Neuron (in vitro differentiated cells): ENCODE measurements around the gene HS6ST1.

Experiments used
- H2AFZ ChIP-seq: one replicate; pipeline ENCODE4 v1.6.1; 2013; ENCODE audit warnings: low read depth, mild to moderate bottlenecking, inconsistent platforms, low read length, moderate library complexity
- H3K27me3 ChIP-seq: one replicate; pipeline ENCODE4 v1.6.1; 2013; ENCODE audit warnings: low read length; ENCODE audit not compliant: insufficient read depth
- H3K36me3 ChIP-seq: one replicate; pipeline ENCODE4 v1.6.1; 2013; ENCODE audit warnings: low read length; ENCODE audit not compliant: insufficient read depth
- H3K4me1 ChIP-seq: one replicate; pipeline ENCODE4 v1.6.1; 2013; ENCODE audit warnings: low read length; ENCODE audit not compliant: insufficient read depth
- H3K4me3 ChIP-seq: 2 replicates; pipeline ENCODE4 v1.5.1; 2013; ENCODE audit warnings: mild to moderate bottlenecking, low read length, moderate library complexity
- H3K9me3 ChIP-seq: one replicate; pipeline ENCODE4 v1.6.1; 2013; ENCODE audit warnings: low read length

Gene HS6ST1

DNA sequence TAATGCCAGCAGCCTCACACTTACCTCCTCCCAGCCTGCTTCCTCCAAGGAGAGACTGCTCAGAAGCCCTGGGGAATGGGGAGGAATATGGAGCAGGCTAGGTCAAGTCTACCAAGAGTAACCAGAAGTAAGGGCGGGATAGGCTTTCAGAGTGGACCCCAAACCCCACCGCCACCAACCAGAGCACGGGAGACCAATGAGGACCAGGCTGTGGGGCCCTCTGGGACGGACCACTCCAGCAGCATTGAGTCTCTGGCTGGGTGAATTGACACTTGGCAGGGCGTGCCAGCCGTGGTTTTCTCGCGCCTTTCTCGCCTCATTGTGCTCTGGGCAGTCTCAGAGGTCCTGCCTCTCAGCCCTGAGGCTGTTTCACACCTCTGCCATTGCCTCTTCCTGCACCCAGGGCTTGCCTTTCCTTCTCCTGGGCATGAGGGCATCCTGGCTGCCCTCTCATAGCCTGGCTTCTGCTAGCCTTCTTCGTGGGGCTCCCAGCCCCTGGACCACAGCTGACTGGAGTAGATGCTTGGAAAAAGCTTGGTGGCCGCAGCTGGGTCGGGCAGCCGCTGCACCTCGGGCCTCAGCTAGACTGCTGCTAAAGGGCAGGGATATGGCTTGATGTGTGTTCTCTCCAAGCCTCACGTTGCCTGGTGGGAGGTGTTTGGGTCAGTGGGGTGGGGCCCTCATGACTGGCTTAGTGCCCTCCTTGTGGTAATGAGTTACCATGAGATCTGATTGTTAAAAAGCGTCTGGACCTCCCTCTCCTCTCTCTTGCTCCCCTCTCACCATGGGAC, 40.5 kb upstream of the HS6ST1 start:
- H3K27me3 ChIP-seq = no peaks in the 10 kb centered on the region
- H3K4me3 ChIP-seq = no peak overlapping the region
- H3K9me3 ChIP-seq = peaks cover 4% of the 10 kb centered on the region
- H3K4me1 ChIP-seq = peaks cover 25% of the 10 kb centered on the region
- H2AFZ ChIP-seq = no peak overlapping the region
- H3K36me3 ChIP-seq = no peaks in the 10 kb centered on the region

DNA sequence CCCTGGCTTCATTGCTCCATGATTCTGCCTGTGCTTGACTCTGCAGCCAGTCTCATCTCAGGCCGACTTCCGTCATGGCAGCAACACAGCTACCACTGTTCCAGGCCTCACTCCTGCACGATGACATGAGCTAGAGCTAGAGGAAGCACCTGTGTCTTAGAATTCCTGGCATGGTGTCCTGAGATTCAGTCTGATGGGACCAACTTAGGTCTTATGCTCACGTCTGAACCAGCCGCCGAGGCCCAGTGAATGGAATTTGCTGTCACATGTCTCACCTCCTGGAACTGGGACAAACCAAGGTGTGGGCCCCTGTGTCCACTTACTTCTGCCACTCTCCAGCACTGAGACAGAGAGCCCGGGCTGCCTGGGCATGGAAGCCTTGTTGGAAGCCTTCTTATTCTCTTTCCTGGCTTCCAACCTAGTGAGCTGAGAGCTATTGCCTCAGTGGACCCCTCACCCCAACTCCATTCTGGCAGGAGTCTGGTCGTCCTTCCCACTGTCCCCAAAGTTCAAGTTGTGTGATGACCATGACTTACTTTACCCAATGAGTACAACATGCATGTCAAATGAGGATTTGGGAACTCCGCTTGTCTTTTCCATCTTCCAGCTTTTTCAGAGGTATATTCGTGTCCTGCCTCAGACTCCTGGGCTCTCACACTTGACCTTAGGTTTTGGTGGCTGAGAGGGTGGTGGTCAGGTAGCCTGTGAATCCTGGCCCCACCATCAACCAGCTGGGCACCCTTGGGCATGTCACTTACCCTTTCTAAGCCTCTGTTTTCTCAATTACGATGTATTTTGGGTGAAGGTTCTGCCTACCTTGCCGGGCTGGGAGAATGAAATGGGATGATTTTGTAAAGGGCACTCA, 39.1 kb upstream of the HS6ST1 start:
- Histone ChIP-seq H3K36me3 (no peaks in the 10 kb centered on the region), H3K9me3 (peaks cover 6% of the 10 kb centered on the region), H3K27me3 (no peaks in the 10 kb centered on the region), H3K4me1 (peaks cover 12% of the 10 kb centered on the region), H2AFZ (no peak overlapping the region), H3K4me3 (no peak overlapping the region)

DNA sequence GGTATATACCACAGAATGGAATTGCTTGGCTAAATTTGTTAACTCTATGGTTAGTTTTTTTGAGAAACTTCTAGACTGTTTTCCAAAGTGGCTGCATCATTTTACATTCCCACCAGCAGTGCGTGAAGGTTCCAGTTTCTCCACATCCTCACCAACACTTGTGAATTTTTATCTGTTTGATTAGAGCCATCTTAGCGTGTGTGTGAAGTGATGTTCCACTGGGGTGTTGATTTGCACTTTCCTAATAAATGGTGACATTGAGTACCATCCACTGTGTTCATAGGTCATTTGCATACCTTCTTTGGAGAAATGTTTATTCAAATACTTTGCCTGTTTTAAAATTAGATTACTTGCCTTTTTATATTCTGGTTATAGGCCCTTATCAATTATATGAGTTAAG, 37.5 kb upstream of the HS6ST1 start:
- no peaks in the 10 kb centered on the region for H3K4me1 ChIP-seq
- H3K9me3 ChIP-seq = peaks cover 11% of the 10 kb centered on the region
- H3K27me3 ChIP-seq = no peaks in the 10 kb centered on the region
- no peak overlapping the region for H3K4me3 ChIP-seq
- no peaks in the 10 kb centered on the region for H3K36me3 ChIP-seq
- H2AFZ ChIP-seq = no peak overlapping the region

DNA sequence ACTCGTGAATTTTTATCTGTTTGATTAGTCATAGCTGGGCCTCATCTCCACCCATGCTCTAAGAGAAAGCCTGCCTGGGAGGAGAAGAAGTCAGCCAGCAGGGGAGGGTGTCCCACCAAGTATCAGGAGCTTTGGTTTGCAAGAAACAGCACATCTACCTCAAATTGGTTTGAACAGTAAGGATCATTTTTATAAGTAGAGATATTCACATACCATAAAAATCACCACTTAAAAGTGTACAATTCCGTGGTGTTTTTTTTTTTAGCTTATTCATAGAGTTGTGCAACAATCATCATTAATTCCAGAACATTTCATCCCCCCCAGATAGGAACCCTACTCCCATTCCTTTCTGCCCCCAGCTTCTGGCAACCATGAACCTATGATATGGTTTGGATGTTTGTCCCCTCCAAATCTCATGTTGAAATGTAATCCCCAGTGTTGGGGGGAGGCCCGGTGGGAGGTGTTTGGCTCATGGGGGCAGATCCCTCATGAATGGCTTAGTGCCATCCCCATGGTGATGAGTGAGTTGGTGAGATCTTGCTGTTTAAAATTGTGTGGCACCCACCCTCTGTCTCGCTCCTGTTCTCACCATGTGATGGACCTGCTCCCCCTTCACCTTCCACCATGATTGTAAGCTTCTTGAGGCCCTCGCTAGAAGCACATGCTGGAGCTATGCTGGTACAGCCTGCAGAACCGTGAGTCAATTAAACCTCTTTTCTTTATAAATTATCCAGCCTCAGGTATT, 36.2 kb upstream of the HS6ST1 start:
- Histone ChIP-seq H3K27me3 (no peaks in the 10 kb centered on the region), H3K4me3 (no peak overlapping the region), H2AFZ (no peak overlapping the region), H3K36me3 (no peaks in the 10 kb centered on the region), H3K9me3 (peaks cover 11% of the 10 kb centered on the region), H3K4me1 (no peaks in the 10 kb centered on the region)

- Histone ChIP-seq H3K9me3 (peaks cover 11% of the 10 kb centered on the region), H3K4me3 (no peak overlapping the region), H2AFZ (no peak overlapping the region), H3K4me1 (no peaks in the 10 kb centered on the region), H3K27me3 (no peaks in the 10 kb centered on the region), H3K36me3 (no peaks in the 10 kb centered on the region)
These were observed 35.5 kb upstream of the HS6ST1 start for GRCh38 chr2:128354161-128354560.

DNA sequence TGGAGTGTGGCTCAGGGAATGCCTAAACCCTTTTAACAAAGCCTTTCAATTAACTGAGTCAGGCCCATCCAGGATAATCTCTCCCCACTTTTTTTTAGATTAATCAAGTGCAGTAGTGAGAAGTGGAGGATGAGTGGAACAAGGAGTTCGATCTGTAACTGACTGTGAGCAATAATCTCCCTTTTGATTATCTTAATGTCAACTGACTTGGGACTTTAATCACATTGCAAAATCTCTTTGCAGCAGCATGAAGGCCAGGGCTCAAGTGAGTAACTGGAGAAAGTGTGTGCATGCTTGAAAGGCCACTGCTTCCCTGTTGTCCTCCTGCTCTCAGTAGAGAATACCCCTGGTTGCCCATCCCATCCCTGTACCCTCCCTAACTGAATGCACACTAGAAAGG, 32.1 kb upstream of the HS6ST1 start:
- Histone ChIP-seq H3K4me1 (no peaks in the 10 kb centered on the region), H3K4me3 (no peak overlapping the region)

DNA sequence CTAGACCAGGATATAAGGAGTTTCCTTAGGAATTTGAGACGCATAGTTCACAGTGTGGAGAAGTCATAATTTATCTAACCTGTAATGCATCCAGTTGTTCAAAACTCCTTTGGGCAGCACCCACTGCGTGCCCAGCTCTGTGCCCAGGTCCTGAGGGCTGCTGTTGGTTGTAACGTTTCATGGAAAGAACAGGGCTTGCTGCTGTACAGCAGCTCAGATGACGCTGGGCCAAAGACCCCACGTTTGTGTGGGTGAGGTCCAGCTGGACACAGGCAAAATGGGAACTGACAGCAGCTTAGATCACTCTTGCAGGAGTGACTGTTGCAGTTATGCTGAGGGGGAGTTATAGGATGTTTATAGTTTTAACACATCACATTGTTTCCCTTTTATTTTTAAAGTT, 30.0 kb upstream of the HS6ST1 start:
- H3K9me3 ChIP-seq = peaks cover 7% of the 10 kb centered on the region
- no peaks in the 10 kb centered on the region for H3K4me1 ChIP-seq
- H3K36me3 ChIP-seq = no peaks in the 10 kb centered on the region
- no peak overlapping the region for H2AFZ ChIP-seq
- no peak overlapping the region for H3K4me3 ChIP-seq
- H3K27me3 ChIP-seq = no peaks in the 10 kb centered on the region

More for the DNA sequence above, 32.1 kb upstream of the HS6ST1 start:
- no peaks in the 10 kb centered on the region for H3K27me3 ChIP-seq
- no peak overlapping the region for H2AFZ ChIP-seq
- peaks cover 7% of the 10 kb centered on the region for H3K9me3 ChIP-seq
- H3K36me3 ChIP-seq = no peaks in the 10 kb centered on the region

DNA sequence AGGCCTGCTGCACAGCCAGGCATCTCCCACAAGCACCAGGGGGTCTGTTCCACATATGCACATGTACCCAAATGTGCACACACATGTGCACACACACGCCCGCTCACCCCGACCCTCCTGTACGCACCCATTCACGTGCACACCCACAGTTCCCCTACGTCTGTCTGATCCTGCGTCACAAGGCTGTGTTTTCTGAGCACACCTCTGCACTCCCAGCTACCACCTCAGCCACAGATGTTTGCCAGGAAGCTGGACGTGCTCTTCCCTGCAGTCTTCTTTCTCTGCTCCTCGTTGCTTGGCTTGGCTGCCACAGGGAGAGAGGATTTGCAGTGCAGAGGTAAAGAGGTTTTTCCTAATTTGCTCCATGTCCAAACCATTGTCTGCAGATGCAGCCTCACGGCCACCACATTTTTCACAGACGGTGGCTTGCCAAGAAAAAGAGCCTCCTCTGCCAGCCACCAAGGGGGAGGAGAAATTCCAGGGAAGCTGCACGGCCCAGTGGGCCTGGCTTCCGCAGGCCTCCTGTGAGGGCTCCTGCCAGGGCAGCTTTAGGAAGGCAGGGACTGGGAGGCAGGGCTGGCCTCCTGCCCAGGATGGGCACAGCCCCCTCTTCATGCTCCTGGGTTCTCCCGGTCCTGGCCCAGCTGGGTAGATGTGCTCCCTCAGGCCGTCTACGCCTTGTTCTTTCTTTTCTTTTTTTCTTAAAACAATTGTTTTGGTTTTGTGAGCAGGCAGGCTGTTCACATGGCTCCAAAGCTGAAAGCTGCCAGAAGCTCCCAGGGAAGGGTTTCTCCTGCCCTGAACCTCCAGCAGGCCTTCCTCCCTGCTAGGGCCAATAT, 29.3 kb upstream of the HS6ST1 start:
- Histone ChIP-seq H3K27me3 (no peaks in the 10 kb centered on the region), H3K4me3 (no peak overlapping the region), H3K4me1 (no peaks in the 10 kb centered on the region), H3K9me3 (peaks cover 7% of the 10 kb centered on the region), H2AFZ (no peak overlapping the region), H3K36me3 (no peaks in the 10 kb centered on the region)

GRCh38 chr2:128347171-128347558, 28.5 kb upstream of the HS6ST1 start:
- H3K4me1 ChIP-seq = no peaks in the 10 kb centered on the region
- no peak overlapping the region for H3K4me3 ChIP-seq
- H3K36me3 ChIP-seq = no peaks in the 10 kb centered on the region
- no peaks in the 10 kb centered on the region for H3K27me3 ChIP-seq
- H3K9me3 ChIP-seq = peaks cover 4% of the 10 kb centered on the region
- no peak overlapping the region for H2AFZ ChIP-seq

DNA sequence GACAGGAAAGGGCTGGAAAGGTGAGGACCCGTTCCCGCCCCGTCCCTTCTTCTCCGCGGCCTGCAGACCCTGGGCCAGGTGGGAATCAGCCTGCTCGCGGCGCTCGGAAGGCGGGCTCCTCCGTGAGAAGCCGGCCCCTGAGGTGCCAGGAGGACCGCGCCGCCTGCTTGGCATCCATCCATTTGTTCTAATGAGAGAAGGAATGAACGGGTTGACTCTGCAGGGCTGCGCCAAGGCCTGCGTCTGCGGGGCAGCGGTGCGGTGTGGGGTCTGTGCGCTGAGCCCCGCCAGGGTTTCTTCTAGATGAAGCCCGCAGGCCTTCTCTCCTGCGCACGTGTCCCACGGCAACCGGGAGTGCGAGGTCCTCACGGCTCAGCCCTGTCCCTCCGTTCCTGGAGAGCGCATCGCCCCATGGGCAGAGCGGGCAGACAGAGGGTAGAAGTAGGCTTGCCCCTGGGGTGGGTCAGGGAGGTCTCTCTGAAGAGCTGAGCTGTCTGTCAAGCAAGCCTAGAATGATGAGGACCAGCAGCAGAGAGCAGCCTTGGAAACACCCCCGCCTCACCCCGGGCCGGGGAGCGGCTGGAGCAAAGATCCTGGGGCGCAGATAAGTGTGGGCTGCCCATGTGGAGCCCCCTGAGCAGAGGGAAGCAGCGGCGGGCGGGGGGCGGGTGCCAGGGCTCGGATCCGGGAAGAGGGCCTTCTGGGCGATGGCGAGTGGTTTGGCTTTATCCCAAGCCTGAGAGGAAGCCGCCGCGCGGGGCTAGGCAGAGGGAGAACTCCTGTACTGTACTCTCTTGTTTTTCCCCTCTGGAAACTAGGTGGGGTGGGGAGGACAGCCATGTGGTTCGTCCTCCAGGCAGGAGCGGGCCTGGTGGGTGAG, 27.9 kb upstream of the HS6ST1 start:
- no peaks in the 10 kb centered on the region for H3K4me1 ChIP-seq

DNA sequence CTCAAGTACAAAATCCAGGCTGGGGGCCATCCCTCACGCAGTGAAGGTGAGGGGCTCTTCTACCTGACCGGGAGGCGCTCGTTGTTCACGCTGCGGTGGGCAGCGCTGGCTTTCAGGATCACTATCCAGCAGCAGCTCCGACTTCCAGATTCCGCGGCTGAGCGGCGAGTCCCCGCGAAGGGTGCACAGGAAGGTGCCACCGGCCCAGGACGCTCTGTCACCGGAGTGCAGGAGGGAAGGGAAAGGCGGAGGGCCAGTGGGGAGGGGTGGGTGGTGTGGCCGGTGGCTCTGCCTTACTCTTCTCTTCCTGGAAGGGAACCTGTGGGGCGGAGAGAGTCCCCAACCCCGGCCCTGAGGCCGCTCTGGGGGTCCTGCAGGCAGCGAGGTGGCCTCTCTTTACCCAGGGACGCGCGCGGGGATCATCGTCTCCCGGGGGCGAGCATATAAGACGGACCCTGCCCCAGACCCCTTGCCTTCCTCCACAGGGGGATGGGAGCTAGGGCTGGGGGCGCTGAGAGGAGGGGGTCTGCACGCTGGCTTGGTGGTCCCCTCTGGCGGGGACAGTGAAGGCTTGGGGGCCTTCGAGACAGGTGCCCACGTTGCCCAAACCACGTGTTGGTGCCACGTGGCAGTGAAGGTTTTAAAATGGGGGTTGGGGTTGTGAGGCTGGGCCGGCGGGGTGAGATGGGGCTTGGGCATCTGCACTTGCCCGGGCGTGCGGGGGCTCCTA, 26.9 kb upstream of the HS6ST1 start:
- Histone ChIP-seq H3K36me3 (no peaks in the 10 kb centered on the region), H3K4me3 (no peak overlapping the region), H3K27me3 (no peaks in the 10 kb centered on the region), H3K4me1 (no peaks in the 10 kb centered on the region), H3K9me3 (peaks cover 1% of the 10 kb centered on the region), H2AFZ (no peak overlapping the region)

More for the DNA sequence above, 27.9 kb upstream of the HS6ST1 start:
- Histone ChIP-seq H2AFZ (no peak overlapping the region), H3K9me3 (peaks cover 1% of the 10 kb centered on the region), H3K36me3 (no peaks in the 10 kb centered on the region), H3K4me3 (no peak overlapping the region), H3K27me3 (no peaks in the 10 kb centered on the region)
